ENCODE data around the gene AURKAIP1. TPM values are rescaled to one million over a fixed set of nuclear protein-coding genes. Genes with fewer than 3 reads are reported as not detected.

The AURKAIP1 gene
- total and polyA plus RNA-seq, 2 of the 13 experiments (the other 11 are each of a cell fraction or from before 2014, with no cell fraction given) = 69.5 to 175 TPM

GRCh38 chr1:1355416-1355815 lies 19.6 kb downstream of the AURKAIP1 start:
- Histone ChIP-seq H3K27ac (ENCODE audit: extremely low read length, insufficient read depth, low read length) (no peak overlapping the region), H3K9ac (ENCODE audit: insufficient read depth, low read depth, low read length) (no peak overlapping the region), H4K20me1 (ENCODE audit: insufficient read depth, low read length) (no peaks in the 10 kb centered on the region), H3K27me3 (ENCODE audit: control insufficient read depth in 1 of 2, insufficient read depth in 2 of 2, low read length in 2 of 2) (no peaks in the 10 kb centered on the region), H2AFZ (ENCODE audit: low read length) (no peak overlapping the region), H3K9me3 (ENCODE audit: low read length) (no peaks in the 10 kb centered on the region), H3K36me3 (replicated peaks in 1 of 2; ENCODE audit: control insufficient read depth in 1 of 2, insufficient read depth in 2 of 2, low read length in 2 of 2) (no peaks in the 10 kb centered on the region), H3K4me1 (ENCODE audit: insufficient read depth, low read length) (peaks cover 52% of the 10 kb centered on the region), H3K79me2 (ENCODE audit: insufficient read depth, low read length) (peaks cover 4% of the 10 kb centered on the region), H3K4me2 (ENCODE audit: low read depth, low read length) (no peak overlapping the region), H3K4me3 (replicated peaks in 1 of 3; ENCODE audit: insufficient read depth in 1 of 3, low read depth in 2 of 3, low read length in 3 of 3) (no peak overlapping the region; a peak in 1 of 6 replicates)
- intact Hi-C loops (cut with micrococcal nuclease; ENCODE audit: unreplicated experiment) = no loop called here
- no peak for DNase-seq (ENCODE audit: low spot score)
- 74% methylated on average over 35 of the region's 52 CpGs for WGBS (ENCODE audit: low lambda C conversion rate)
- no peak for ATAC-seq
- BruUV-seq (replicated peaks) = no TSS peak
- FAIRE-seq = no peak
- POLR2A ChIA-PET = interaction anchor here (0.7 to 1.0 kb wide), 2 partner anchors 20 kb away, joined by 3 to 4 read pairs; no protein-coding TSS in a partner anchor
- CTCF ChIA-PET (ENCODE audit: low intra/inter-chr PET ratio, low total read pairs) = no interaction called here
- in situ Hi-C loops (cut with HindIII; ENCODE audit: extremely low pct_ligation_motif_present, low pct_unique_long_range_greater_than_20kb) = no loop called here
- TF ChIP-seq ZNF770 (CRISPR knock-in tag; IDR thresholded peaks at IDR 0.05) (no peak), GATAD1 (CRISPR knock-in tag; IDR thresholded peaks at IDR 0.05) (no peak), ZBTB14 (CRISPR knock-in tag; IDR thresholded peaks at IDR 0.05) (peak; percentile 84), ZNF777 (CRISPR knock-in tag; IDR thresholded peaks at IDR 0.05) (peak; percentile 56), HOXA3 (CRISPR knock-in tag; IDR thresholded peaks at IDR 0.05) (0 out of 2 replicates have a peak, but pooled peaks have one; percentile 28), ZNF687 (CRISPR knock-in tag; IDR thresholded peaks at IDR 0.05) (peak; percentile 69), MYNN (CRISPR knock-in tag; IDR thresholded peaks at IDR 0.05; ENCODE audit: low read depth) (no peak), MAX (IDR thresholded peaks at IDR 0.05) (peak; percentile 68)
